ENCODE data around the gene TENT5D. TPM values are rescaled to one million over a fixed set of nuclear protein-coding genes. Genes with fewer than 3 reads are reported as not detected.
"Not testable (repeated sequence)": the region's sequence is repeated elsewhere in the genome, so short reads cannot be mapped to it uniquely, and the experiment has no call there.

Gene TENT5D
- total RNA-seq, 2 experiments from 2014 or later, result not detected

DNA sequence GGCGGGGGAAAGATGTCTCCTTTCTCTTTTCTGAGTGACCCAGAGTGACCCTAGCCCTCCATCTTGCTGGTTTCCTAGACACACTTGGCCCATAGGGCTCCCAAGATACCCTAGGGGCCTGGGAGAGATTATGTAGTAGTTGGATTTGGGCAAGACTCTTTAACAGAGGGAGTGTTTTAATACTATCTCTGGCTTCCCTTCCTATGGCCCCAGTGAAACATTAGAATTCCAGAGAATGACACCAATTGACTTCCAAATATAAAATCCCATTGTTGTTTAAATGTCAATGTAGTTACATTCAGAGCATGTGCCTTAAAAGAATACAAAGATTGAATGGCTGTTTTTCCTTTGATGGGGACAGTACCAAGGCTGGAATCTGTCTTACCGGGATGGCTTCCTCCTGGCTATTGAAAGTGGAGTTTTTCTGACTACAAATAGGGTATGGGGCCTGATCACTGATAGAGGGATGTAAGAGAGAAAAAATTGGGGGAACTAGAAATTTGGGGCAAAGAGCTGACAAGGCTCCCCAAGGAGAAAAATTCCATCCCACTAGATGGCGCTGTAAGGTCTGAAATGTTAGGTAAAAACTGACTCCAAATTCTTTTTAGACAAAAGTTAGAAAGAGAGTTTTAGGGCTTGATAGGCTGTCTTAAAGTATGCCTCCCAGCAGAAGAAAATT is 10.7 kb downstream of the TENT5D start:
- intact Hi-C loops (cut with micrococcal nuclease), result no loop called here

DNA sequence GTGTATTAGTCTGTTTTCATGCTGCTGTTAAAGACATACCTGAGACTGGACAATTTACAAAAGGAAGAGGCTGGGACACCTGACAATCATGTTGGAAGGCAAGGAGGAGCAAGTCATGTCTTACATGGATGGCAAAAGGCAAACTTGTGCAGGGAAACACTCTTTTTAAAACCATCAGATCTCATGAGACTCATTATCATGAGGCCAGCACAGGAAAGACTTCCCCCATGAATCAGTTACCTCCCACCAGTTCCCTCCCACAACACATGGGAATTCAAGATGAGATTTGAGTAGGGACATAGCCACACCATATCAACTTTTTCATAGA is 11.2 kb downstream of the TENT5D start:
- ChIA-PET CTCF (no interaction called here), POLR2A (no interaction called here)
- DNase-seq (no peak), ATAC-seq (no peak)
- no peaks in the 10 kb centered on the region for H3K36me3 Mint-ChIP-seq (ENCODE audit: low read depth)
- no peaks in the 10 kb centered on the region for H3K9me3 Mint-ChIP-seq
- no peak overlapping the region for H3K4me3 Mint-ChIP-seq
- H3K4me1 Mint-ChIP-seq (ENCODE audit: low read depth), result no peaks in the 10 kb centered on the region
- TF ChIP-seq, protein P1, sequence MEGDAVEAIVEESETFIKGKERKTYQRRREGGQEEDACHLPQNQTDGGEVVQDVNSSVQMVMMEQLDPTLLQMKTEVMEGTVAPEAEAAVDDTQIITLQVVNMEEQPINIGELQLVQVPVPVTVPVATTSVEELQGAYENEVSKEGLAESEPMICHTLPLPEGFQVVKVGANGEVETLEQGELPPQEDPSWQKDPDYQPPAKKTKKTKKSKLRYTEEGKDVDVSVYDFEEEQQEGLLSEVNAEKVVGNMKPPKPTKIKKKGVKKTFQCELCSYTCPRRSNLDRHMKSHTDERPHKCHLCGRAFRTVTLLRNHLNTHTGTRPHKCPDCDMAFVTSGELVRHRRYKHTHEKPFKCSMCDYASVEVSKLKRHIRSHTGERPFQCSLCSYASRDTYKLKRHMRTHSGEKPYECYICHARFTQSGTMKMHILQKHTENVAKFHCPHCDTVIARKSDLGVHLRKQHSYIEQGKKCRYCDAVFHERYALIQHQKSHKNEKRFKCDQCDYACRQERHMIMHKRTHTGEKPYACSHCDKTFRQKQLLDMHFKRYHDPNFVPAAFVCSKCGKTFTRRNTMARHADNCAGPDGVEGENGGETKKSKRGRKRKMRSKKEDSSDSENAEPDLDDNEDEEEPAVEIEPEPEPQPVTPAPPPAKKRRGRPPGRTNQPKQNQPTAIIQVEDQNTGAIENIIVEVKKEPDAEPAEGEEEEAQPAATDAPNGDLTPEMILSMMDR (IDR thresholded peaks at IDR 0.05), result no peak
- no peaks in the 10 kb centered on the region for H3K27me3 Mint-ChIP-seq
- intact Hi-C loops (cut with micrococcal nuclease), result no loop called here
- H3K27ac Mint-ChIP-seq, result no peak overlapping the region

More for the DNA sequence above, 10.7 kb downstream of the TENT5D start:
- ChIA-PET CTCF (no interaction called here), POLR2A (no interaction called here)
- Mint-ChIP-seq H3K27ac (no peak overlapping the region), H3K36me3 (ENCODE audit: low read depth) (no peaks in the 10 kb centered on the region), H3K9me3 (no peaks in the 10 kb centered on the region), H3K27me3 (no peaks in the 10 kb centered on the region), H3K4me3 (no peak overlapping the region), H3K4me1 (ENCODE audit: low read depth) (no peaks in the 10 kb centered on the region)
- no peak for ATAC-seq
- DNase-seq, result peak; percentile 11
- TF ChIP-seq, protein P1 (IDR thresholded peaks at IDR 0.05), result no peak

DNA sequence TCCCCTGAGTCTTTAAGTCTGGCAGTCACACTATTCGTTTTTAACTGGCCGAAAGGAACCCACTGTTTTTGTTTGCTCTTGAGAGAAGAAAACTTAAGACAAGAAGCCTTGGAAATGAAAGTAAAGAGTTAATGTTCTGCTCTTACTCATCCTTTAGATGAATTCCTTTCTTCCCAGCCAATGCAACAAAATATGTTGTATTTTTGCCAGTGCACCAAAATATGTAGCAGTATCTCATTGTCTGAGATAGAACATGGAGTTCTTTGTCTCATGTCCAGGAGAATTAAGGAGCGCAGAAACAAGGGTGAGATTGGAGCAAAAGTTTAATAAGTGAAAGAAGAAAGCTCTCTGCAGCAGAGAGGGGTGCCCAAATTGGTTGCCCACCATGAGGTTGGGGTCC is 12.2 kb downstream of the TENT5D start:
- no peak for ATAC-seq
- no peaks in the 10 kb centered on the region for H3K9me3 Mint-ChIP-seq
- H3K36me3 Mint-ChIP-seq (ENCODE audit: low read depth), result no peaks in the 10 kb centered on the region
- TF ChIP-seq, protein P1 (IDR thresholded peaks at IDR 0.05), result no peak
- no peak overlapping the region for H3K4me3 Mint-ChIP-seq
- H3K27ac Mint-ChIP-seq, result no peak overlapping the region
- POLR2A ChIA-PET, result no interaction called here
- intact Hi-C loops (cut with micrococcal nuclease), result no loop called here
- no peaks in the 10 kb centered on the region for H3K27me3 Mint-ChIP-seq
- H3K4me1 Mint-ChIP-seq (ENCODE audit: low read depth), result no peaks in the 10 kb centered on the region
- DNase-seq, result no peak
- CTCF ChIA-PET, result interaction anchor here (1.4 kb wide), 1 partner anchor 146 kb away, joined by 3 read pairs; no protein-coding TSS in a partner anchor

DNA sequence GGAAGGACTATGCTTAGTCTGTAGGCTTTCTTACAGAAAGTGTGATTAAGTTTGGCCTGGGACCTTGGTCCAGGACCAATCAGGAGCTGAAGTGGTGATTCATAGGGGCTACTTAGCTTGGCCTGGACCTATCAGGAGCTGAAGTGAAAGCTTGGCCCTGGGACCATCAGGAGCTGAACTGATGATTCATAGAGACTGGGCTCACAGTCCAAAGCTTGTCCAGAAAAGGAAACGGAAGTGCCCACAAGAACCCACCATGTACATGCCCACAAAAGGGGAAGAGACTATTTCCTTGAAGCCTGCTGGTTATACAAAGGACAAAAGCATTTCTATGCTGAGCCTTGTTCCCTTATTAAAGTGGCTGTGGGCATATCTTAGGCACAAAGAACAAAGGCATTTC is 12.6 kb downstream of the TENT5D start:
- CTCF ChIA-PET, result interaction anchor here (1.4 kb wide), 1 partner anchor 145 kb away, joined by 3 read pairs; no protein-coding TSS in a partner anchor
- DNase-seq, result no peak

DNA sequence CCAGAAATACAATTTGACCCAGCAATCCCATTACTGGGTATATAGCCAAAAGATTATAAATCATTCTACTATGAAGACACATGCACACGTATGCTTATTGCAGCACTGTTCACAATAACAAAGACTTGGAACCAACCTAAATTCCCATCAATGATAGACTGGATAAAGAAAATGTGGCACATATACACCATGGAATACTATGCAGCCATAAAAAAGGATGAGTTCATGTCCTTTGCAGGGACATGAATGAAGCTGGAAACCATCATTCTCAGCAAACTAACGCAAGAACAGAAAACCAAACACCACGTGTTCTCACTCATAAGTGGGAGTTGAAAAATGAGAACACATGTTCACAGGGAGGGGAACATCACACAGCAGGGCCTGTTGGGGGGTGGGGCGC is 47.9 kb downstream of the TENT5D start:
- H3K9me3 Mint-ChIP-seq; ATAC-seq; CTCF ChIA-PET; H3K4me1 Mint-ChIP-seq (ENCODE audit: low read depth); H3K27me3 Mint-ChIP-seq; H3K4me3 Mint-ChIP-seq; DNase-seq; H3K27ac Mint-ChIP-seq; H3K36me3 Mint-ChIP-seq (ENCODE audit: low read depth); intact Hi-C loops (cut with micrococcal nuclease); POLR2A ChIA-PET: not testable (repeated sequence)

More for the DNA sequence above, 12.6 kb downstream of the TENT5D start:
- H3K27ac Mint-ChIP-seq, result no peak overlapping the region
- no peaks in the 10 kb centered on the region for H3K27me3 Mint-ChIP-seq
- no peaks in the 10 kb centered on the region for H3K4me1 Mint-ChIP-seq (ENCODE audit: low read depth)
- intact Hi-C loops (cut with micrococcal nuclease), result no loop called here
- no peak for ATAC-seq
- no peak overlapping the region for H3K4me3 Mint-ChIP-seq
- H3K9me3 Mint-ChIP-seq, result no peaks in the 10 kb centered on the region
- POLR2A ChIA-PET, result no interaction called here
- TF ChIP-seq, protein P1 (IDR thresholded peaks at IDR 0.05), result no peak
- H3K36me3 Mint-ChIP-seq (ENCODE audit: low read depth), result no peaks in the 10 kb centered on the region
